ENCODE data around the gene MYO5C. TPM values are rescaled to one million over a fixed set of nuclear protein-coding genes. Genes with fewer than 3 reads are reported as not detected.
A peak's percentile ranks its signal among the peaks of the same experiment; 100 is the strongest.

The MYO5C gene
- polyA plus RNA-seq, 1 donor (not counting 4 experiments of a cell fraction or from before 2014, with no cell fraction given), result 0.16 TPM

GRCh38 chr15:52217186-52217585 lies 78.4 kb downstream of the MYO5C start:
- H4K20me1 ChIP-seq (ENCODE audit: control insufficient read depth, extremely low read depth, insufficient read depth, low read length), result no peaks in the 10 kb centered on the region
- no peaks in the 10 kb centered on the region for H3K4me1 ChIP-seq (ENCODE audit: control insufficient read depth, extremely low read depth, insufficient read depth, low read length)
- H3K27ac ChIP-seq (ENCODE audit: control insufficient read depth, insufficient read depth, low read length), result no peak overlapping the region
- peak overlapping the region; percentile 49 for H3K4me2 ChIP-seq (ENCODE audit: control insufficient read depth, extremely low read depth, insufficient read depth, low read depth, low read length)
- no peak overlapping the region for H3K4me3 ChIP-seq (ENCODE audit: control insufficient read depth in 2 of 3, extremely low read depth in 1 of 3, insufficient read depth in 2 of 3, low read depth in 1 of 3, low read length in 3 of 3)
- DNase-seq (ENCODE audit: low read depth, low spot score), result peak; percentile 7
- H3K9ac ChIP-seq (ENCODE audit: control insufficient read depth, extremely low read depth, insufficient read depth, low read length), result no peak overlapping the region
- TF ChIP-seq CTCF (optimal IDR thresholded peaks at IDR 0.05 in 1 of 3, IDR thresholded peaks at IDR 0.05 in 1 of 3, conservative IDR thresholded peaks at IDR 0.05 in 1 of 3; ENCODE audit: extremely low read depth in 1 of 3, insufficient read depth in 2 of 3, low read length in 3 of 3) (peak; percentile 66 to 80 (median 69)), EZH2 (IDR thresholded peaks at IDR 0.05; ENCODE audit: low read length) (no peak)
- H3K9me1 ChIP-seq (ENCODE audit: control insufficient read depth, extremely low read depth, insufficient read depth, low read length), result no peaks in the 10 kb centered on the region
- H2AFZ ChIP-seq (ENCODE audit: control insufficient read depth, low read length), result peak overlapping the region; percentile 80
- dilution Hi-C loops (cut with MboI; ENCODE audit: extremely low pct_ligation_motif_present, low sequenced_read_pairs), result no loop called here
- peak; percentile 86 for FAIRE-seq
- H3K27me3 ChIP-seq (ENCODE audit: control insufficient read depth, extremely low read depth, insufficient read depth, low read length), result no peaks in the 10 kb centered on the region
- no peaks in the 10 kb centered on the region for H3K79me2 ChIP-seq (ENCODE audit: control insufficient read depth, insufficient read depth, low read length)
- H3K9me3 ChIP-seq (ENCODE audit: control insufficient read depth, low read depth, low read length), result no peaks in the 10 kb centered on the region
- no peaks in the 10 kb centered on the region for H3K36me3 ChIP-seq (ENCODE audit: control insufficient read depth in 2 of 2, extremely low read depth in 1 of 2, insufficient read depth in 2 of 2, low read length in 2 of 2)

DNA sequence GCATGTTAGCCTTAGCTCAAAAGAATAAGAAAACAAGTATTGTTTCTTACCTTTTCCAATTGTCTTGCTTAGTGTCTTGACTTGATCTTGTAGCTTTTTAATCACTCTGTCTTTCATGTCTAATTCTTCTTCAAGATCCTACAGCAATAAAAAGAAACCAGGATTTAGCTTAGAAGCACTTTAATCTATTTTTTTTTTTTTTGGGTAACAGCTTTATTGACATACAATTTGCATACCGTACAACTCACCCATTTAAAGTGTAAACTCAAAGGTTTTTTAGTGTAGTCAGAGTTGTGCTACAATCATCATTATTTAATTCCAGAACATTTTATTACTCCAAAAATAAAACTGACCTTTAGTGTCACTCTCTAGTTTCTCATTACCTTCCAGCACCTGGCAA lies 81.1 kb downstream of the MYO5C start:
- Histone ChIP-seq H3K4me2 (ENCODE audit: control insufficient read depth, extremely low read depth, insufficient read depth, low read depth, low read length) (no peak overlapping the region), H4K20me1 (ENCODE audit: control insufficient read depth, extremely low read depth, insufficient read depth, low read length) (no peaks in the 10 kb centered on the region), H3K9me1 (ENCODE audit: control insufficient read depth, extremely low read depth, insufficient read depth, low read length) (no peaks in the 10 kb centered on the region), H3K4me3 (ENCODE audit: control insufficient read depth in 2 of 3, extremely low read depth in 1 of 3, insufficient read depth in 2 of 3, low read depth in 1 of 3, low read length in 3 of 3) (no peak overlapping the region), H2AFZ (ENCODE audit: control insufficient read depth, low read length) (no peak overlapping the region), H3K9ac (ENCODE audit: control insufficient read depth, extremely low read depth, insufficient read depth, low read length) (no peak overlapping the region), H3K79me2 (ENCODE audit: control insufficient read depth, insufficient read depth, low read length) (no peaks in the 10 kb centered on the region), H3K27ac (ENCODE audit: control insufficient read depth, insufficient read depth, low read length) (no peak overlapping the region), H3K36me3 (ENCODE audit: control insufficient read depth in 2 of 2, extremely low read depth in 1 of 2, insufficient read depth in 2 of 2, low read length in 2 of 2) (no peaks in the 10 kb centered on the region), H3K27me3 (ENCODE audit: control insufficient read depth, extremely low read depth, insufficient read depth, low read length) (no peaks in the 10 kb centered on the region), H3K9me3 (ENCODE audit: control insufficient read depth, low read depth, low read length) (no peaks in the 10 kb centered on the region), H3K4me1 (ENCODE audit: control insufficient read depth, extremely low read depth, insufficient read depth, low read length) (no peaks in the 10 kb centered on the region)
- dilution Hi-C loops (cut with MboI; ENCODE audit: extremely low pct_ligation_motif_present, low sequenced_read_pairs), result no loop called here
- TF ChIP-seq EZH2 (IDR thresholded peaks at IDR 0.05; ENCODE audit: low read length), result no peak
- no peak for TF ChIP-seq CTCF (optimal IDR thresholded peaks at IDR 0.05 in 1 of 3, IDR thresholded peaks at IDR 0.05 in 1 of 3, conservative IDR thresholded peaks at IDR 0.05 in 1 of 3; ENCODE audit: extremely low read depth in 1 of 3, insufficient read depth in 2 of 3, low read length in 3 of 3)
- DNase-seq (ENCODE audit: low read depth, low spot score) (no peak), FAIRE-seq (no peak)

All from keratinocyte (primary cell).